Activated CD4-positive, alpha-beta memory T cell treated with anti-CD3 and anti-CD28 coated beads, Interleukin-2, amount 10 ng/mL, durations not matched to agents 7 days and 5 days (primary cell): Measurements from ENCODE around the gene TMEM51. TPM values are rescaled to one million over a fixed set of nuclear protein-coding genes. Genes with fewer than 3 reads are reported as not detected.

Experiments used
- CTCF ChIA-PET: fragments of 350-600 bp; sonication (Branson Sonifier 250); formaldehyde crosslinking; loops from one replicate; lab custom pipeline; 2021; ENCODE audit warnings: antibody characterized with exemption, inconsistent platforms; lab: Charles Lee
- POLR2A ChIA-PET: fragments of 350-600 bp; sonication (Branson Sonifier 250); formaldehyde crosslinking; loops from one replicate; lab custom pipeline; 2021; ENCODE audit warnings: antibody characterized with exemption; lab: Charles Lee
- DNase-seq: peaks from one replicate; pipeline ENCODE4 v3.0.0-alpha.2; 2020
- H3K27ac Mint-ChIP-seq: one replicate; pipeline ENCODE4 v1.8.0; 2021; ENCODE audit warnings: mild to moderate bottlenecking, mixed read lengths
- H3K27me3 Mint-ChIP-seq: one replicate; pipeline ENCODE4 v1.8.0; 2021; ENCODE audit warnings: mixed read lengths
- H3K36me3 Mint-ChIP-seq: one replicate; pipeline ENCODE4 v1.8.0; 2021; ENCODE audit warnings: low read depth, mixed read lengths
- H3K4me1 Mint-ChIP-seq: one replicate; pipeline ENCODE4 v1.8.0; 2021; ENCODE audit warnings: mixed read lengths
- H3K4me3 Mint-ChIP-seq: one replicate; pipeline ENCODE4 v1.8.0; 2021; ENCODE audit warnings: mild to moderate bottlenecking, mixed read lengths
- H3K9me3 Mint-ChIP-seq: one replicate; pipeline ENCODE4 v1.8.0; 2021; ENCODE audit warnings: mixed read lengths
- total RNA-seq, 2 experiments: library from RNA; stranded (reverse); gene quantifications; one replicate each; pipeline ENCODE4 v1.2.3, GENCODE V29; 2021

TMEM51 gene
- total RNA-seq, 2 experiments from 2014 or later: not detected

DNA sequence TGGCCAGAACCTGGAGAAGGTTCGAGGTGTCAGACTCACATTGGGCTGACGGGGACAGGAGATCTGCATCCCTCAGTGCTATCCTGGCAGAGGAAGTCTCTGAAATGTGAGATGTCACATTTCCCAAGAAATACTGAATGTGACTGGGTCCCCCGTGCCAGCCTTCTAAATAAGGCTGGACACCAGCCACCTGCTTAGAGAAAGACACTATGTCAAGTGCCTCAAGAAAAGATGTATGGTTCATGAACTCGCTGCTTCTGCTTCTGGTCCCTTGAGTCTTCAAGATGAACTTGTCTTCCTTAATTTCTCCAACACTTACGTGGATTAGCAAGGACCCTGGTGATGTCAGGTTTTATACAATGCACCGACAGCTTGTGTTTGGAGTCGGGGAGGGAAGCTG is 51.4 kb downstream of the TMEM51 start:
- H3K27me3 Mint-ChIP-seq: peaks cover 6% of the 10 kb centered on the region
- no peaks in the 10 kb centered on the region for H3K4me1 Mint-ChIP-seq
- no peaks in the 10 kb centered on the region for H3K9me3 Mint-ChIP-seq
- DNase-seq: no peak
- H3K27ac Mint-ChIP-seq: no peak overlapping the region
- no peak overlapping the region for H3K4me3 Mint-ChIP-seq
- ChIA-PET CTCF (no interaction called here), POLR2A (no interaction called here)
- no peaks in the 10 kb centered on the region for H3K36me3 Mint-ChIP-seq

DNA sequence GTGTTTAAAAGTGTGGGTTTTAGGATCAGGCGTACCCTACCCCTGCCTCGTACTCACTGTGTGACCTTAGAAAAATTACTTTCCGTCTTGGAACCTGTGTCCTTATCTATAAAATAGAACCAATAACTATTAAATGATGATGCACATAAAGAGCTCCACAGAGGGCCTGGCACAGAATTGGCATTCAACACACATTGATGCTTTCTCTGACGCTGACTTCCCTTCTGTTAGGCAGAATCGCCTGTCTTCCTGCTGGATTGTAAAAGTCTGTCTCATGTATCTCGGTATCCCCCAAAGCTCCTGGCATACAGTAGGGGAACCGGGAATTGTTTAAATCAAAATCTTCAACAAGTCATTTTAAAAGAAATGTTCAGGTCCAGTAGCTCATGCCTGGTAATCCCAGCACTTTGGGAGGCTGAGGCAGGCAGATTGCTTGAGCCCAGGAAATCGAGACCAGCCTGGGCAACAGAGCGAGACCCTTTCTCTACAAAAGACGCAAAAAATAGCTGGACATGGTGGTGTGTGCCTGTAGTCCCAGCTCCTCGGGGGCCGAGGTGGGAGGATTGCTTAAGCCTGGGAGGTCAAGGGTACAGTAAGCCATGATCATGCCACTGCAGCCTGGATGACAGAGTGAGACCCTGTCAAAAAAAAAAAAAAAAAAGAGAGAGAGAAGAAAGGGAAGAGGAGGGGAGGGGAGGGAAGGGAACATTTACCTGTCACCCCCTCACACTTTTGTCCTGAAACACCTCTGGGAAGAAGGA is 52.2 kb downstream of the TMEM51 start:
- ChIA-PET POLR2A (no interaction called here), CTCF (no interaction called here)
- DNase-seq: no peak
- H3K36me3 Mint-ChIP-seq: no peaks in the 10 kb centered on the region
- no peaks in the 10 kb centered on the region for H3K9me3 Mint-ChIP-seq
- peaks cover 13% of the 10 kb centered on the region for H3K27me3 Mint-ChIP-seq
- no peak overlapping the region for H3K4me3 Mint-ChIP-seq
- no peak overlapping the region for H3K27ac Mint-ChIP-seq
- no peaks in the 10 kb centered on the region for H3K4me1 Mint-ChIP-seq

DNA sequence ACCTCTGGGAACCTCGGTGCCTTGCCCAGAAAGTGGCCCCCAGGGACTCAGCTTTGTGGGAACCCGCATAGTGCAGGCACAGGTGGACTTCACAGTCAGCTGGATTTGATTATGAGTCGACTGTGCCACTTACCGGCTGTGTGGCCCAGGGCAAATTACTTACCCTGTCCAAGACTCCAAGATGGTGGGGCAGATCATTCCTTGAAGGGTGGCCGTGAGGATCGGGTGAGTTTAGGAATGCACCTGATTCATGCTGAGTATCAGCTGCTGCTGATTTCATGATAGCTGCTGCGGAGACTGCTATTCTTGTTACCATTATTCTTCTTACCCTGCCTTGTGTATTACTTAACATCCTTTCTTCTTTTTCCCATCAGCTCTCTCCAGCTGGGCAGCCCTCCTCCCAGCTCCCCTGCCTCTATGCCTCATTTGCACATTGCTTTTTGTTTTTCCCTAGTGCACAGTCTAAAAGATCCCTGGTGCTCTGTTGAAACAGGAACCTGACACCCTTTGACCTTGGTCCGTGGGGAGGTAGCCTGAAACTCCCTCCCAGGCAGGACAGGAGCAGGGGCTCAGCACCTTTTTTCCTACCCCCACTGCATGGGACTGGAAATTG is 53.0 kb downstream of the TMEM51 start:
- H3K36me3 Mint-ChIP-seq: no peaks in the 10 kb centered on the region
- CTCF ChIA-PET: no interaction called here
- POLR2A ChIA-PET: no interaction called here

DNA sequence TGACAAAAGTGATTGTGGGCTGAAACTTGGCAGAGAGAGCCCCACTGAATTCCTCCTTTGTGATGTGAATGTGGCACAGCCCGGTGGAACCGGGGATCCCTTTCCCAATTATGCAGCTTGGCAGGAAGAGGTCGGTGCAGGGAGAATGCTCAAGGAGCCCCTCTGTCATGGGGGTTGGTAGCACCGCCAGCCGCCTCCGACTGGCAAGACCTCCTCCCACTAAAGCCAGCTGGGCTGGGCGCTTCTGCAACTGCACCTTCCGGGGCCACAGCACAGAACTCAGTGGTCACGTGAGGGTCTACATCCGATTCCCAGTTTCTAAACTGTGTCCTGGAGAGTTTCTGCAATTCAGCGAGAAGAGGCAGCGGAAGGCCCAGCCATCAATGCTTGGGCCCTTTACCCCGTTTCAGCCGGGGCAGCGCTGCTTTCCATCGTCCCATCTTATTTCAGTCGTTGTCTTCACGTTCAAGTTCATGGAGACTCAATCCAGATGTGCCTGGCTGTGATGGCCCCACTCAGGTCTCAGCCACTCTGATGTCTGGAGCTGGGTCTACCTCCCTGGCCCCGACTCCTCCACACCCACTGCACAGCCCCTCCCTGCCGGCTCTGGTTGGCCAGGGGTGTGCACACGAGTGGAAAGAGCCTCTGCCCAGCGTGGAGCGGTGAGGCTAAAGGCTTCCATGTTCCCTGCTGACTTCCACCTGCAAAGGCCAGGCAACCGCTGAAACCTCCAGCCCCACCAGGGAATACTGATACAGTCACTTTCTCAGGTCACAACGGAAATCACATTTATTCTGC is 53.7 kb downstream of the TMEM51 start:
- Mint-ChIP-seq H3K4me1 (no peaks in the 10 kb centered on the region), H3K4me3 (no peak overlapping the region), H3K9me3 (no peaks in the 10 kb centered on the region), H3K27ac (no peak overlapping the region), H3K36me3 (no peaks in the 10 kb centered on the region), H3K27me3 (peaks cover 16% of the 10 kb centered on the region)
- ChIA-PET POLR2A (no interaction called here), CTCF (no interaction called here)
- no peak for DNase-seq

More for the DNA sequence above, 53.0 kb downstream of the TMEM51 start:
- Mint-ChIP-seq H3K4me1 (no peaks in the 10 kb centered on the region), H3K27me3 (peaks cover 14% of the 10 kb centered on the region), H3K4me3 (no peak overlapping the region), H3K27ac (no peak overlapping the region), H3K9me3 (no peaks in the 10 kb centered on the region)
- no peak for DNase-seq

DNA sequence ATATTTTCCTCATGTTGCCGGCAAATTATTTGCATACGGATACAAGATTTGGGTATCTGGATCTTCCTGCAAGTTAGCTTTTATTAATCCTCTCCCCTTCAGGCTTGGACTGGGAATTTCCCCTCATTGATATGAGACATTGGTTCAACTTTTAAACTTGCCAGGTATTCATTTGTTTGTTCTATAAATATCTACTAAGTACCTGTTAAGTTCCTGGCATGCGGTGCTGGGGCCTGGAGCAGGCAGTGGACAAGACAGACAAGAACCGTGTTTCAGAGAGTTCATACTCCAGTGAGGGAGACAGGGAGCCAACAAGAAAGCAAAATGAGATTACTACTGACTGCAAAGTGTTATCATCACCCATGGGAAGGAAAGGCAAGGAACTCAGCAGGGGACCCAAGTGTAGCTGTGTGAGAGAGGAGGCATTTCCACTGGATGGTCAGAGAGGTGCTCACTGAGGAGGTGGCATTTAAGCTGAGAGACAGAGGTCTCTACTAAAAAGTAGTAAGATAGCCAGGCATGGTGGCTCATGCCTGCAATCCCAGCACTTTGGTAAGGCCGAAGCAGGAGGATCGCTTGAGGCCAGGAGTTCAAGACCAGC is 54.4 kb downstream of the TMEM51 start:
- no peak for DNase-seq
- H3K27ac Mint-ChIP-seq: no peak overlapping the region
- no peak overlapping the region for H3K4me3 Mint-ChIP-seq
- peaks cover 23% of the 10 kb centered on the region for H3K27me3 Mint-ChIP-seq
- ChIA-PET POLR2A (no interaction called here), CTCF (no interaction called here)
- H3K4me1 Mint-ChIP-seq: no peaks in the 10 kb centered on the region
- H3K9me3 Mint-ChIP-seq: no peaks in the 10 kb centered on the region
- no peaks in the 10 kb centered on the region for H3K36me3 Mint-ChIP-seq

DNA sequence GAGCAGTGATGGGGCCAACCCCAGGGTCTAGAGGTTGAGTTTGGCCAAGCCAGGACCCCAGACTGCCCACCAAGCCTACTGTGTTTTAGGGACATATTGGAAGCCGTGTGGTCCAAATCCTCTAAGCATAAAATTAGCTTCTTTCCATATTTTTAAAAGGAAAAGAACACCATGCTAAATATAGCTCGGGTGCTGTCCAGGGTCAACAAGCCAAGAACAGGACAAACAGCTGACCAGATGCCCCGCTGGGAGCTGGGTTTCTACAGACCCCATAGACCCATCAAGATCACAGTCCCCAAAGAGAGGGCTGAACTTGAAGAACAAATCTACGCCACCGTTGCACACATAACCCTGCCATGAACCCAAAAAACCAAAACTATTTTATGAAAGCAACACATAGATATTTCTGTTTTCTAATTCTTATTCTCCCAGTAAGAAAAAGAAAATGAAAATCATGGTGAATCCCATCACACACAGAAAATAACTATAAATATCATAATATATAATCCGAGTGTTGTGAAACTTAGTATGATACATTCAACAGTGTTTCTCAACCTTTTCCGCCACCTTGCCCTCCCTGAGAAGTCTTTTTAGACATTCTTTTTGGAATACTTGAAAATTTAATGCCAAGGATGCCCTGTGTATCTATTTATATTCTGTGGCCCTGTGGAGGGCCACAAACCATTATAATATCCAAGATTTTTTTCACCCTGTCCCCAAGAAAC is 57.3 kb downstream of the TMEM51 start:
- H3K36me3 Mint-ChIP-seq: no peaks in the 10 kb centered on the region
- H3K27me3 Mint-ChIP-seq: peaks cover 24% of the 10 kb centered on the region
- ChIA-PET POLR2A (no interaction called here), CTCF (no interaction called here)
- no peaks in the 10 kb centered on the region for H3K9me3 Mint-ChIP-seq
- DNase-seq: no peak
- H3K27ac Mint-ChIP-seq: no peak overlapping the region
- no peaks in the 10 kb centered on the region for H3K4me1 Mint-ChIP-seq
- no peak overlapping the region for H3K4me3 Mint-ChIP-seq

DNA sequence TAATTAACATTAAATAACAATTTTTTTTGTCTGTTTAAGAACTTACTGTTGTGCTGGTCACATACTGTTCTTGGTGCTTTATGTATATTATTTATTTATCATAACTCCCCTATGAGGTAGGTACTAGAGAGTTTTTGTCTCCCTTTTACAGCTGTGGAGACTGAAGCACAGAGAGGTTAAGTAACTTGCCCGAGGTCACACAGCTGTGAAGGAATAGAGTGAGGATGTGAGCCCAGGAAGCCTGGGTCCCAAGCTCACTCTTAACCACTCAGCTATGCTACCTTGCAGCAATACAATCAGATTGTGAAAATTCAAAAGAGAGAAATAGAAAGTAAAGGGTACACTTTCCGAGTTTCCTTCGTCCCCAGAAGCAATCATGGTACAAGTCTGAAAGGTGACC is 57.9 kb downstream of the TMEM51 start:
- H3K27me3 Mint-ChIP-seq: peaks cover 24% of the 10 kb centered on the region
- CTCF ChIA-PET: no interaction called here
- no peak for DNase-seq
- H3K4me3 Mint-ChIP-seq: no peak overlapping the region
- no peaks in the 10 kb centered on the region for H3K36me3 Mint-ChIP-seq
- no peak overlapping the region for H3K27ac Mint-ChIP-seq
- no peaks in the 10 kb centered on the region for H3K4me1 Mint-ChIP-seq
- no peaks in the 10 kb centered on the region for H3K9me3 Mint-ChIP-seq
- POLR2A ChIA-PET: no interaction called here

DNA sequence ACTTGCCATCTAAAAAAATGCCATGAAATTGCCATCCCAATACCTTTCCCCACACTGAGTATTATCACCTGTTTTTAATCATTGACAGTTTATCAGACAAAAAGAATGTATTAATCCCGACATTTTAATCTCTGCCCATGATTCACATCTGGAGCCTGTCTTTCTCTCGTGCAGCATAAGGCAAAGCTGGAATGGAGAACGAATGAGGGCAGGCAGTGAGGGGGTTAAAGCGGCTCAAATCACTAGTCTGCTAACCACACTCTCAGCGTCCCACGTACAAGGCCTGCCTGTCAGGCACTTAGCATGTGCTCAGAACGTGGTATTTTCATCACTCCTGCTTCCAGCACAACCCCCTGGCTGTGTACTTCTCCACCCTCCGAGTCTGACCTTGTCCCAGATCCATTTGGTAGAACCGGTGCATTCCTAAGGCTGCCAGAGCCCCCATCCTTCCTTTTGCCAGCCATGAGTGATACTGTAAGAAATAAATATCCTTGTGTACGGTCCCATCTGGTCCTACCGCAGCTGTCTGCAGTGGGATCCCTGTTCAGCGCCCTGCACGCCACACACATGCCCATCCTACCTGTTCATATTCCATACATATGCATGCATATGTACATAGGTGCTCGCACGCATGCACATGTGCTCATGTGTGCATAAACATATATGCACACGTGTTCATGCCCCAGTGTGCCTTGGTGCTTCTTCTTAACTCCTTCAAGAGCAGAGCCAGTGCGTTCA is 58.8 kb downstream of the TMEM51 start:
- no peaks in the 10 kb centered on the region for H3K4me1 Mint-ChIP-seq
- H3K36me3 Mint-ChIP-seq: no peaks in the 10 kb centered on the region
- peaks cover 25% of the 10 kb centered on the region for H3K27me3 Mint-ChIP-seq
- no peak for DNase-seq
- H3K27ac Mint-ChIP-seq: no peak overlapping the region
- CTCF ChIA-PET: no interaction called here
- POLR2A ChIA-PET: no interaction called here
- no peak overlapping the region for H3K4me3 Mint-ChIP-seq
- no peaks in the 10 kb centered on the region for H3K9me3 Mint-ChIP-seq

DNA sequence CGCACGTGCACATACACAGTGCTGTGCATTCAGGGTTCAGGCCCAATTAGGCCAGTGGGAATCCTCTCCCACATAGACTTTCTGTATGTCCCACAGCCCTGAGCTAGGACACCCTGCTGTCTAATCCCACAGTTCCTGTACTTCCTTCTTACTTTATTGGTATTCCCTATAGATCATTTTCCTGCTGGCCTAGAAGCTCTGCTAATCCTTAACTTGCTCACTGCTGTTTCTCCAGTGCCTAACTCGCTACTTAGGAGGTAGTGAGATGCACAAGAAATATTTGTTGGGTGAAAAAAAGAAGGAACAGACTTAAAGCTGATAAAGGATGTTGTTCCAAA is 59.4 kb downstream of the TMEM51 start:
- Mint-ChIP-seq H3K27me3 (peaks cover 27% of the 10 kb centered on the region), H3K4me3 (no peak overlapping the region), H3K27ac (no peak overlapping the region), H3K36me3 (no peaks in the 10 kb centered on the region), H3K9me3 (no peaks in the 10 kb centered on the region), H3K4me1 (peaks cover 3% of the 10 kb centered on the region)
- DNase-seq: no peak
- POLR2A ChIA-PET: no interaction called here
- CTCF ChIA-PET: no interaction called here

DNA sequence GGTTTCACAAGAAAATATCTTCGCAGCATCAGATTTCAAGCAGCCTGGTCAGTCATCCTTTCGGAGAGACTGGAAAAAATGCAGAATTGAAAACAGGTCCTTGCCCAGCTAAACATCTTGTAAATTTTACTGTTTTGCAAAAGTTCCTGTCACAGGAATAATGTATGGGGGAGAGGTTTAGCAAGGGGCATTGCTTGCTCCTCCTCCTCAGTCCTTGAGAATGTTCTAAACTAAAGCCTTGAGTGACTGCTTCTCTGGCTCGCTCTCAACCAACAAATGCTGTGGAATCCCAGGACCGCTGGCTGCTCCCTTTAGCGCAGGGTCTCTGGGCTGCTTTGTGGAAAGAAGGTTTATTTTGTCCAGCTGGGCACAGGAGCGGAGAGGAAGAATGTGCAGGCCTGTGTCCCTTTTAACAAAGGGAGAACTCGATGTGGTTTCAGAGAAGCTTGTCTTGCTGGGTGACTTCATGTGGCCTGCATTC is 59.8 kb downstream of the TMEM51 start:
- Mint-ChIP-seq H3K36me3 (no peaks in the 10 kb centered on the region), H3K4me1 (peaks cover 7% of the 10 kb centered on the region), H3K9me3 (no peaks in the 10 kb centered on the region), H3K27me3 (peaks cover 25% of the 10 kb centered on the region), H3K27ac (no peak overlapping the region), H3K4me3 (no peak overlapping the region)
- no peak for DNase-seq
- CTCF ChIA-PET: no interaction called here
- POLR2A ChIA-PET: no interaction called here

DNA sequence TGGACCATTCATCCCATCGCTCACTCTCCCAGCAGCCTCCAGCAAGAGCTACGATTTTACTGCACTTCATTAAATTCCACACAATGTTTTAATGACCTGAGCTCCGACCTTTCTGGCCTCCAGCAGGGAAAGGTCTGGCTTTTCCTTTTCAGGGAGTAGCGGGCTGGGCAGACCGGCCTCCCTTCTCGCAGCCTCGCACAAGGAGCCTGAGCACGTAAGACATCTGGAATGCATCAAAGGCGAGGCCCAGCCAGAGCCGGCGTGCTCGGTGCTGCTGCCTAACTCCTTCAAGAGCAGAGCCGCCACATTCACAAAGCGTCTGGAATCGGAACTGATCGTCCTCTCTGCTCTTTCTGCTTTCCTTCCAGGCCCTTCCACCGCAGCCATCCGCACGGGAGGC is 61.0 kb downstream of the TMEM51 start:
- CTCF ChIA-PET: no interaction called here
- no peaks in the 10 kb centered on the region for H3K9me3 Mint-ChIP-seq

DNA sequence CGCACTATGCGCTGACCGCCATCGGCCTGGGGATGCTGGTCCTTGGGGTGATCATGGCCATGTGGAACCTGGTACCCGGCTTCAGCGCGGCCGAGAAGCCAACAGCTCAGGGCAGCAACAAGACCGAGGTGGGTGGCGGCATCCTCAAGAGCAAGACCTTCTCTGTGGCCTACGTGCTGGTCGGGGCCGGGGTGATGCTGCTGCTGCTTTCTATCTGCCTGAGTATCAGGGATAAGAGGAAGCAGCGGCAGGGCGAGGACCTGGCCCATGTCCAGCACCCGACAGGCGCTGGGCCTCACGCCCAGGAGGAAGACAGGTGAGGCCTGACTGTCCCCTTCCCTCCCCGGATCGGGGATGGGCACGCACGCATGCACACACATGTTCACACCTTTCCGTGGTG is 61.6 kb downstream of the TMEM51 start:
- peaks cover 13% of the 10 kb centered on the region for H3K4me1 Mint-ChIP-seq
- no peak overlapping the region for H3K27ac Mint-ChIP-seq
- no peak for DNase-seq
- H3K4me3 Mint-ChIP-seq: no peak overlapping the region
- H3K36me3 Mint-ChIP-seq: no peaks in the 10 kb centered on the region
- no peaks in the 10 kb centered on the region for H3K9me3 Mint-ChIP-seq
- POLR2A ChIA-PET: no interaction called here
- H3K27me3 Mint-ChIP-seq: peaks cover 26% of the 10 kb centered on the region
- CTCF ChIA-PET: interaction anchor here (1.0 kb wide), 1 partner anchor 87 kb away, joined by 3 read pairs; no protein-coding TSS in a partner anchor

More for the DNA sequence above, 61.0 kb downstream of the TMEM51 start:
- Mint-ChIP-seq H3K36me3 (no peaks in the 10 kb centered on the region), H3K4me1 (peaks cover 13% of the 10 kb centered on the region), H3K4me3 (no peak overlapping the region), H3K27ac (no peak overlapping the region), H3K27me3 (peaks cover 25% of the 10 kb centered on the region)
- POLR2A ChIA-PET: no interaction called here
- DNase-seq: no peak
